ENCODE data around the gene FOXM1. TPM values are rescaled to one million over a fixed set of nuclear protein-coding genes. Genes with fewer than 3 reads are reported as not detected.

The FOXM1 gene
- total RNA-seq, 2 experiments from 2014 or later, result 0.59 to 0.80 TPM

DNA sequence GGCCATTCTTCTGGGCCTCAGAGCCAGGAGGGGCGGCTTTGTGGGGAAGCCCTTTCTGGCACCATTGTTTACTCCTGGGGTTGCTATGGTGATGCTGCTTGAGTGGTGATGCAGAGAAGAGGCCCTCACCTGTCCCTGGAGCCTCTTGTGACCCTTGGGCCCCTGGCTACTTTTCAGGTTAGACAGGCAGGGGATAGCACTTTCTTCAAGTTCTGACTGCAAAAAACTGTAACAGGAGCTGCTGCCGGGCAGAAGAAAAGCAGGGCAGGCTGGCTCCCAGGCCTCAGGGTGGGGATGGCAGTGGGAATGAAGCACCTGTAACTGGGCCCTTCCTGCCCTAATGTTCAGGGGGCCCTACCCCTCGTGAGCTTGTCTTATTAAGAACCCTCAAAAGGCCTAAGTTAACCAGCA lies 19.9 kb downstream of the FOXM1 start, which contains the start of gene TEX52:
Gene TEX52 (minus strand): TSS at position 19 of the 411 bp plus-strand sequence. CDS start 13 bp downstream, at position 6.
- CTCF ChIA-PET, result no interaction called here
- peaks cover 15% of the 10 kb centered on the region for H3K36me3 Mint-ChIP-seq (ENCODE audit: low read depth)

DNA sequence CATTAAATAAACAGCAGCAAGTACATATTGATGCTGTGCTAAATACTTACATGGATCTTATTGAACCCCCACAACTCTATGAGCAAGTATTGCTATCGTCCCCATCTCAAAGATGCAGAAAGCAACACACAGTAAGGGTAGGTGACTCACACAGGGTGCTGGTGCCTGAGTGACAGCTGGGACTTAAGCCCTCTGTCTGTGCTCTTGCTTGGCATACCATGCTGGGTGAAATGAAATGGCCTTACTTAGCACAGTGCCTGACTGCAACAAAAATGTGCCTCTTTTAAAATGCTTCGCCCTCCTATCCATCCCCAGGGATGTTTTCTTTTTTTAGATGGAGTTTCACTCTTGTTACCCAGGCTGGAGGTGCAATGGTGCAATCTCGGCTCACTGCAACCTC lies 20.9 kb downstream of the FOXM1 start:
- H3K27me3 Mint-ChIP-seq, result no peaks in the 10 kb centered on the region
- H3K4me1 Mint-ChIP-seq (ENCODE audit: low read depth), result no peaks in the 10 kb centered on the region
- no peak overlapping the region for H3K4me3 Mint-ChIP-seq
- CTCF ChIA-PET, result no interaction called here
- Histone ChIP-seq H3K4me3 (ENCODE audit: low read length) (no peak overlapping the region), H3K36me3 (ENCODE audit: insufficient read depth, low read length) (peaks cover 23% of the 10 kb centered on the region), H3K9me3 (ENCODE audit: control insufficient read depth in 1 of 2, insufficient read depth in 1 of 2, low read length in 2 of 2) (no peaks in the 10 kb centered on the region), H3K27ac (ENCODE audit: low read depth in 1 of 2, low read length in 2 of 2) (no peak overlapping the region), H3K27me3 (ENCODE audit: control insufficient read depth in 1 of 2, insufficient read depth in 2 of 2, low read length in 2 of 2) (no peaks in the 10 kb centered on the region), H3K4me1 (ENCODE audit: insufficient read depth, low read length) (peaks cover 2% of the 10 kb centered on the region)
- TF ChIP-seq, protein P1, sequence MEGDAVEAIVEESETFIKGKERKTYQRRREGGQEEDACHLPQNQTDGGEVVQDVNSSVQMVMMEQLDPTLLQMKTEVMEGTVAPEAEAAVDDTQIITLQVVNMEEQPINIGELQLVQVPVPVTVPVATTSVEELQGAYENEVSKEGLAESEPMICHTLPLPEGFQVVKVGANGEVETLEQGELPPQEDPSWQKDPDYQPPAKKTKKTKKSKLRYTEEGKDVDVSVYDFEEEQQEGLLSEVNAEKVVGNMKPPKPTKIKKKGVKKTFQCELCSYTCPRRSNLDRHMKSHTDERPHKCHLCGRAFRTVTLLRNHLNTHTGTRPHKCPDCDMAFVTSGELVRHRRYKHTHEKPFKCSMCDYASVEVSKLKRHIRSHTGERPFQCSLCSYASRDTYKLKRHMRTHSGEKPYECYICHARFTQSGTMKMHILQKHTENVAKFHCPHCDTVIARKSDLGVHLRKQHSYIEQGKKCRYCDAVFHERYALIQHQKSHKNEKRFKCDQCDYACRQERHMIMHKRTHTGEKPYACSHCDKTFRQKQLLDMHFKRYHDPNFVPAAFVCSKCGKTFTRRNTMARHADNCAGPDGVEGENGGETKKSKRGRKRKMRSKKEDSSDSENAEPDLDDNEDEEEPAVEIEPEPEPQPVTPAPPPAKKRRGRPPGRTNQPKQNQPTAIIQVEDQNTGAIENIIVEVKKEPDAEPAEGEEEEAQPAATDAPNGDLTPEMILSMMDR (IDR thresholded peaks at IDR 0.05), result no peak
- ATAC-seq (ENCODE audit: poor library complexity) (no peak), DNase-seq (no peak)
- POLR2A ChIA-PET, result no interaction called here
- peaks cover 15% of the 10 kb centered on the region for H3K36me3 Mint-ChIP-seq (ENCODE audit: low read depth)
- no peak overlapping the region for H3K27ac Mint-ChIP-seq
- no peaks in the 10 kb centered on the region for H3K9me3 Mint-ChIP-seq
- intact Hi-C loops (cut with DNase I, micrococcal nuclease), result loop anchor here in 1 of 2 experiments (10.0 kb wide), 1 partner anchor 419 kb away; no protein-coding TSS in a partner anchor

More for the DNA sequence above, 19.9 kb downstream of the FOXM1 start, which contains the start of gene TEX52:
- no peak for DNase-seq
- Histone ChIP-seq H3K27me3 (ENCODE audit: control insufficient read depth in 1 of 2, insufficient read depth in 2 of 2, low read length in 2 of 2) (no peaks in the 10 kb centered on the region), H3K27ac (ENCODE audit: low read depth in 1 of 2, low read length in 2 of 2) (no peak within 1 kb of the TSS), H3K9me3 (ENCODE audit: control insufficient read depth in 1 of 2, insufficient read depth in 1 of 2, low read length in 2 of 2) (no peaks in the 10 kb centered on the region), H3K36me3 (ENCODE audit: insufficient read depth, low read length) (peaks cover 23% of the 10 kb centered on the region), H3K4me1 (ENCODE audit: insufficient read depth, low read length) (peaks cover 2% of the 10 kb centered on the region), H3K4me3 (ENCODE audit: low read length) (no peak within 1 kb of the TSS)
- POLR2A ChIA-PET, result no interaction called here
- ATAC-seq (ENCODE audit: poor library complexity), result no peak
- TF ChIP-seq, protein P1 (IDR thresholded peaks at IDR 0.05), result no peak
- Mint-ChIP-seq H3K27ac (no peak within 1 kb of the TSS), H3K4me1 (ENCODE audit: low read depth) (no peaks in the 10 kb centered on the region), H3K4me3 (no peak within 1 kb of the TSS), H3K9me3 (no peaks in the 10 kb centered on the region), H3K27me3 (no peaks in the 10 kb centered on the region)
- intact Hi-C loops (cut with DNase I, micrococcal nuclease), result loop anchor here in 1 of 2 experiments (10.0 kb wide), 1 partner anchor 418 kb away; no protein-coding TSS in a partner anchor

DNA sequence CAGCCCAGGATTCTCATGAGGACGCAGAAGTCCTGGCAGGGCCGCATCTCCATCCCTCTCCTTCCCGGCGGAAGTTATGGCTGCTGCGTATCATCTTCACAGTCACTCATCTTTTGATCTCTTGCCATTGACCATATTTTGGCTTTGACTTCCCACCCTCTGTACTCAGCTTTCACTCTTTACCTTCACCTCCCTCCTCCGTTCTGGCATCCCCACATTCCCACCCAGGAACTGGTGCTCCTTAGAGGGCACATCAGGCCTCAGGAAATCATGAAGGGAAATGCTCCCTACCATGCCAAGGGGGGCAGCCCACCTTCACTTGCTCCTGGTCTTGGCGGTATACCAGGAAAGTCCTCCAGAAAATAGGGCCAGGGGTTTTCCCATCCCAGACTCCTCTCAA lies 21.4 kb downstream of the FOXM1 start:
- H3K4me1 ChIP-seq (ENCODE audit: insufficient read depth, low read length), result peaks cover 2% of the 10 kb centered on the region
- H3K27me3 ChIP-seq (ENCODE audit: control insufficient read depth in 1 of 2, insufficient read depth in 2 of 2, low read length in 2 of 2), result no peaks in the 10 kb centered on the region
- Mint-ChIP-seq H3K27me3 (no peaks in the 10 kb centered on the region), H3K36me3 (ENCODE audit: low read depth) (peaks cover 15% of the 10 kb centered on the region), H3K4me1 (ENCODE audit: low read depth) (no peaks in the 10 kb centered on the region), H3K9me3 (no peaks in the 10 kb centered on the region), H3K4me3 (no peak overlapping the region), H3K27ac (no peak overlapping the region)
- TF ChIP-seq, protein P1 (IDR thresholded peaks at IDR 0.05), result no peak
- no peak overlapping the region for H3K27ac ChIP-seq (ENCODE audit: low read depth in 1 of 2, low read length in 2 of 2)
- H3K36me3 ChIP-seq (ENCODE audit: insufficient read depth, low read length), result peaks cover 23% of the 10 kb centered on the region
- CTCF ChIA-PET, result no interaction called here
- DNase-seq, result no peak
- ATAC-seq (ENCODE audit: poor library complexity), result no peak
- no peaks in the 10 kb centered on the region for H3K9me3 ChIP-seq (ENCODE audit: control insufficient read depth in 1 of 2, insufficient read depth in 1 of 2, low read length in 2 of 2)
- intact Hi-C loops (cut with DNase I, micrococcal nuclease), result loop anchor here in 1 of 2 experiments (10.0 kb wide), 1 partner anchor 419 kb away; no protein-coding TSS in a partner anchor
- POLR2A ChIA-PET, result no interaction called here
- no peak overlapping the region for H3K4me3 ChIP-seq (ENCODE audit: low read length)
